NCI-H748 (cell line): ENCODE results near the gene MTCL3.

Source experiments
- DNase-seq: peaks from one replicate; lab custom pipeline; 2025; ENCODE audit not compliant: unreplicated experiment; lab: John Stamatoyannopoulos, UW

MTCL3 gene

GRCh38 chr6:127518710-127519468, at the start of gene MTCL3:
Gene MTCL3, minus strand, starts transcription at chr6:127519335.
- peak; percentile 96 for DNase-seq

- DNase-seq = no peak
Observed at GRCh38 chr6:127567476-127567875, 48.3 kb upstream of the MTCL3 start.

- no peak for DNase-seq
Observed at GRCh38 chr6:127566651-127567050, 47.5 kb upstream of the MTCL3 start.

GRCh38 chr6:127566119-127566518, 47.0 kb upstream of the MTCL3 start:
- DNase-seq = no peak

- no peak for DNase-seq
Observed at GRCh38 chr6:127564761-127565160, 45.6 kb upstream of the MTCL3 start.

GRCh38 chr6:127561660-127562059, 42.5 kb upstream of the MTCL3 start:
- no peak for DNase-seq

- peak; percentile 65 for DNase-seq
Observed at GRCh38 chr6:127554435-127555006, 35.4 kb upstream of the MTCL3 start.

- DNase-seq = no peak
Observed at GRCh38 chr6:127550403-127550802, 31.3 kb upstream of the MTCL3 start.

GRCh38 chr6:127547904-127548649, 28.9 kb upstream of the MTCL3 start:
- DNase-seq = no peak

- DNase-seq = no peak
Observed at GRCh38 chr6:127547215-127547614, 28.1 kb upstream of the MTCL3 start.

- peak; percentile 39 for DNase-seq
Observed at GRCh38 chr6:127539272-127539671, 20.1 kb upstream of the MTCL3 start.

GRCh38 chr6:127538750-127539264, 19.7 kb upstream of the MTCL3 start:
- no peak for DNase-seq

- DNase-seq = no peak
Observed at GRCh38 chr6:127533736-127534135, 14.6 kb upstream of the MTCL3 start.

GRCh38 chr6:127533011-127533410, 13.9 kb upstream of the MTCL3 start:
- no peak for DNase-seq

GRCh38 chr6:127522714-127523113, 3.6 kb upstream of the MTCL3 start:
- no peak for DNase-seq

GRCh38 chr6:127520066-127520465, 931 bp upstream of the MTCL3 start:
- peak; percentile 19 for DNase-seq

- DNase-seq = no peak
Observed at GRCh38 chr6:127519469-127519785, 292 bp upstream of the MTCL3 start.

- peak; percentile 66 for DNase-seq
Observed at GRCh38 chr6:127518191-127518709, 885 bp downstream of the MTCL3 start.

GRCh38 chr6:127517693-127518092, 1.4 kb downstream of the MTCL3 start:
- no peak for DNase-seq

- DNase-seq = peak; percentile 85
Observed at GRCh38 chr6:127516662-127517273, 2.4 kb downstream of the MTCL3 start.
